GM12874 (cell line): ENCODE results near the gene KIAA1143.

Experiments used
- TF ChIP-seq, protein P1 (sequence below): IDR thresholded peaks from 2 replicates; pipeline ENCODE4 v1.5.1; 2011; ENCODE audit warnings: low read depth, mild to moderate bottlenecking, control low read depth, low read length, moderate library complexity; ENCODE audit not compliant: insufficient read depth

KIAA1143 gene

GRCh38 chr3:44761424-44762169, at the start of gene KIAA1143, which contains the start of gene KIF15:
TSS of gene KIAA1143 (minus strand) at chr3:44761619. CDS start at chr3:44761602, 17 bp downstream.
TSS of gene KIF15 (plus strand) at chr3:44761794. CDS start at chr3:44761866, 72 bp downstream.
- TF ChIP-seq, protein P1, sequence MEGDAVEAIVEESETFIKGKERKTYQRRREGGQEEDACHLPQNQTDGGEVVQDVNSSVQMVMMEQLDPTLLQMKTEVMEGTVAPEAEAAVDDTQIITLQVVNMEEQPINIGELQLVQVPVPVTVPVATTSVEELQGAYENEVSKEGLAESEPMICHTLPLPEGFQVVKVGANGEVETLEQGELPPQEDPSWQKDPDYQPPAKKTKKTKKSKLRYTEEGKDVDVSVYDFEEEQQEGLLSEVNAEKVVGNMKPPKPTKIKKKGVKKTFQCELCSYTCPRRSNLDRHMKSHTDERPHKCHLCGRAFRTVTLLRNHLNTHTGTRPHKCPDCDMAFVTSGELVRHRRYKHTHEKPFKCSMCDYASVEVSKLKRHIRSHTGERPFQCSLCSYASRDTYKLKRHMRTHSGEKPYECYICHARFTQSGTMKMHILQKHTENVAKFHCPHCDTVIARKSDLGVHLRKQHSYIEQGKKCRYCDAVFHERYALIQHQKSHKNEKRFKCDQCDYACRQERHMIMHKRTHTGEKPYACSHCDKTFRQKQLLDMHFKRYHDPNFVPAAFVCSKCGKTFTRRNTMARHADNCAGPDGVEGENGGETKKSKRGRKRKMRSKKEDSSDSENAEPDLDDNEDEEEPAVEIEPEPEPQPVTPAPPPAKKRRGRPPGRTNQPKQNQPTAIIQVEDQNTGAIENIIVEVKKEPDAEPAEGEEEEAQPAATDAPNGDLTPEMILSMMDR = 0 out of 2 replicates have a peak, but pooled peaks have one; percentile 6

GRCh38 chr3:44805960-44806359, 44.5 kb upstream of the KIAA1143 start:
- TF ChIP-seq, protein P1 = no peak

GRCh38 chr3:44803298-44803697, 41.9 kb upstream of the KIAA1143 start:
- TF ChIP-seq, protein P1 = no peak

- TF ChIP-seq, protein P1 = no peak
These were observed 40.6 kb upstream of the KIAA1143 start for GRCh38 chr3:44802011-44802410.

DNA sequence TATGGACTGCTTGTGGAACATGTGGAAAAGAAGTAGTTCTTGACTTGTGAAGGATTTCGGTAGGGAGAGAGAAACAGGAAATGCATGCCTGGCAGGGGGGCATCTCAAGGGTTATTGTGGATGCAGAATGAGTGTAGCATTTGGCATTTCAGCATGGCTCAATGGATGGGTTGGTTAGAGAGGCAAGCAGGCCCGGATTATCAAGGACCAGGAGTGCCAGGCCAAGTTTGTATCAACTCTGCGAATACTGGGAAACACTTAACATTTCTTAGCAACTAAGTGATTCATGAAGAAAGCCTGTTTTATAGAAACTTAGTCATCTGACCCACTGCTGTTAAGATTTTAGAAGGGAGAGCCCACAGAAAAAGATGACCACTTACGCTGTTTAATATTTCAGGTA, 33.8 kb upstream of the KIAA1143 start:
- TF ChIP-seq, protein P1 = no peak

GRCh38 chr3:44782891-44783290, 21.5 kb upstream of the KIAA1143 start:
- TF ChIP-seq, protein P1 = no peak

GRCh38 chr3:44772099-44772442, 10.7 kb upstream of the KIAA1143 start:
- TF ChIP-seq, protein P1 = no peak
